ENCODE measurements around the gene COL9A3. TPM values are rescaled to one million over a fixed set of nuclear protein-coding genes. Genes with fewer than 3 reads are reported as not detected.

COL9A3 gene
- total RNA-seq, 1 experiment from 2014 or later, result 150 TPM

- no peak overlapping the region for H2AK5ac ChIP-seq (ENCODE audit: insufficient read length, low read length)
- H2BK12ac ChIP-seq (ENCODE audit: insufficient read length, low read depth, low read length), result no peak overlapping the region
- no peak overlapping the region for H2BK5ac ChIP-seq (ENCODE audit: insufficient read length, low read length)
- H3K27ac Mint-ChIP-seq, result no peak overlapping the region; a peak in 2 of 7 replicates
- peaks cover 2 to 16% of the 10 kb centered on the region in 2 experiments; a peak in 3 of 4 replicates for H3K4me1 Mint-ChIP-seq
- no peak overlapping the region for H3K23ac ChIP-seq (ENCODE audit: insufficient read length, low read depth, low read length)
- H2BK20ac ChIP-seq (ENCODE audit: low read depth, low read length, poor library complexity, severe bottlenecking), result no peak overlapping the region
- no peaks in the 10 kb centered on the region for H3K36me3 Mint-ChIP-seq (ENCODE audit: insufficient read depth in 1 of 3, low read depth in 3 of 3)
- no peak overlapping the region for H3K4me2 ChIP-seq (ENCODE audit: insufficient read depth, insufficient read length, low read length)
- H3K27me3 Mint-ChIP-seq (ENCODE audit: low read depth), result peaks cover 10% of the 10 kb centered on the region
- no peak overlapping the region for H2BK120ac ChIP-seq (ENCODE audit: low read depth, low read length, poor library complexity, severe bottlenecking)
- no peaks in the 10 kb centered on the region for H4K20me1 ChIP-seq (ENCODE audit: control insufficient read depth, insufficient read depth, insufficient read length)
- no peak overlapping the region for H4K5ac ChIP-seq (ENCODE audit: insufficient read length, low read depth, low read length)
- WGBS (ENCODE audit: extremely low coverage, insufficient read length, low lambda C conversion rate), result no CpG with 5 or more reads among the region's 21 CpGs
- H2BK15ac ChIP-seq (ENCODE audit: low read depth, low read length), result no peak overlapping the region
- no peak overlapping the region for H4K8ac ChIP-seq (replicated peaks; ENCODE audit: insufficient read length, low read depth, low read length)
- no peak overlapping the region for H3K9ac ChIP-seq (ENCODE audit: extremely low read depth, insufficient read length, low read length)
- H3K14ac ChIP-seq (ENCODE audit: insufficient read depth, low read length), result no peak overlapping the region; the same call in 1 of the 2 replicates
- H3T11ph ChIP-seq (ENCODE audit: low read length), result no peak overlapping the region
- no peak for TF ChIP-seq CTCF (conservative IDR thresholded peaks at IDR 0.05)
- H3K9me3 Mint-ChIP-seq, result no peaks in the 10 kb centered on the region; a peak in 1 of 5 replicates
- no peaks in the 10 kb centered on the region for H3K79me2 ChIP-seq (ENCODE audit: insufficient read depth, low read length)
- no peak overlapping the region for H3K56ac ChIP-seq (ENCODE audit: insufficient read length, low read depth, low read length)
- H3K4me1 ChIP-seq (ENCODE audit: insufficient read depth, low read length), result no peaks in the 10 kb centered on the region
- no peaks in the 10 kb centered on the region for H3K27me3 ChIP-seq (ENCODE audit: insufficient read depth, low read length)
- H3K23me2 ChIP-seq (ENCODE audit: insufficient read length, low read depth, low read length, poor library complexity, severe bottlenecking), result no peaks in the 10 kb centered on the region
- no peaks in the 10 kb centered on the region for H3K9me3 ChIP-seq (ENCODE audit: control insufficient read depth, low read depth, low read length)
- H4K91ac ChIP-seq (ENCODE audit: insufficient read length, low read depth, low read length), result no peak overlapping the region
- H3K4me3 Mint-ChIP-seq, result no peak overlapping the region
- no peak overlapping the region for H3K27ac ChIP-seq (ENCODE audit: insufficient read length, low read depth, low read length)
- H3K4ac ChIP-seq (ENCODE audit: low read depth, low read length), result no peak overlapping the region
- no peak for DNase-seq
- H2AFZ ChIP-seq (ENCODE audit: low read length), result no peak overlapping the region
- no peak overlapping the region for H3K18ac ChIP-seq (ENCODE audit: insufficient read length, low read depth, low read length)
- H3K79me1 ChIP-seq (ENCODE audit: insufficient read depth, low read depth, low read length, poor library complexity, severe bottlenecking), result no peaks in the 10 kb centered on the region
Measured at GRCh38 chr20:62768551-62769287, 48.1 kb upstream of the COL9A3 start.

Measured in H9 (cell line).